Head of caudate nucleus (tissue), 42 donors: ENCODE results near the gene CLMN.

Experiments used
- DNase-seq, 42 donors: peaks; one replicate each; pipeline versions ENCODE4 v3.0.0 to v3.0.0-alpha.2; 2020 to 2021; ENCODE audit warnings: mixed read lengths in 7 of 42
- intact Hi-C: fragments of 100-400 bp; cut with DNase I; formaldehyde crosslinking; loops from one replicate; pipeline ENCODE4 v1.15.0; 2022

CLMN gene

DNA sequence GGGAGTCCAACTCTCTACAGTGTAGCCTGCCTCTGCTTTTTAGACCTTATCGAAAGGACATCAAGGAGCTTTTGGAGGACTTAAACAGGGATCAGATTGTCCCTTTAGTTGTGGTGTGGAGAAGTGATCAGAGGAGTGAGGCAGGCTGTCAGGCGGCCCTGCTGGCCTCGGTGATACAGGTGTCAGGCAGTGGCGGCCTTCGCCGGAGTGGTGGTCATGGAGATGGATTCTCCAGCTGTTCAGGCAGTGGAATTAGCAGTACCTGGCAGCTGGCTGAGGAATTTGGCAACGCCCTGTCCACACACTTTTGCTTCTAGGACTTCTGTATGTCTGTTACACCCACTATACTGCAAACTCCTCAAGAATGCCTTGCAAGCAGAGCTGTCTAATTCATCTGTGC, 4.2 kb upstream of the CLMN start:
- DNase-seq: no peak
- intact Hi-C loops: no loop called here

DNA sequence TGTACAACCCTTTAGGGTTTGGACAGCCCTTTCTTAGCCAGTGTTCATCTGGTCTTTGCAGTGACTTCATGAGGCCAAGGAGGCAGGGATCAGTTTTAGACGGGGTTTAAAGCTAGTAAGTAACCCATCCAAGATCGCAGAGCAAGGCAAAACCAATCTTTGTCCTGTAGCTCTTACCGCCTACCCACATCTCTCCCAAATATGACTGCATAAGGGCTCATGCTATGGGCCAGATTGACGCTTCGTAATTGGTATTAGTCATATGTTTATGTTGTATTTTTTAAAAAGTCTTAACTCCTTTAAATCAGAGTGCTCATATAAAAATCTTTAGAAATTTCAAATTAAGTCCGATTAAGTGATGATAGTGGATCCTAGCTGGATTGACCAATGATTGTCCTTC, 3.7 kb upstream of the CLMN start:
- DNase-seq: no peak
- intact Hi-C loops: no loop called here

DNA sequence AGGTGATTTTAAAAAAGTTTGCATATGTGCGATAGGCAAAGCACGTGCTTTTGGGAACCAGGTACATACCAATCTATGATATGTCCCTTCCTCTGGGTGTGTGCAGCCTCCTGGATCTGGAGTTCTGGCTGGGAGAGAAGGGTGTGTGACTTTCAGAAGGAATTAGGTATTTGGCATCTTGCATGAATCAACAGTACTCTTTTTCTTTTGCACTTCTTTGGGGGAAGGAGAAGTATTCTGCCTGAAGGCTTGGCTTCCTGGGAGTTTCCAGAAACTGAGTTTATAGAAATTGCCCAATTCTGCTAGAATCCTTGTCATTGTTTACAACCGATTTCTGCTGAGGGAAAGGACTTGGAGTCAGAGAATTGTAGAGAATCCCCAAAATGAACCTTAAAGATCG, 2.9 kb upstream of the CLMN start:
- DNase-seq: no peak
- intact Hi-C loops: no loop called here

DNA sequence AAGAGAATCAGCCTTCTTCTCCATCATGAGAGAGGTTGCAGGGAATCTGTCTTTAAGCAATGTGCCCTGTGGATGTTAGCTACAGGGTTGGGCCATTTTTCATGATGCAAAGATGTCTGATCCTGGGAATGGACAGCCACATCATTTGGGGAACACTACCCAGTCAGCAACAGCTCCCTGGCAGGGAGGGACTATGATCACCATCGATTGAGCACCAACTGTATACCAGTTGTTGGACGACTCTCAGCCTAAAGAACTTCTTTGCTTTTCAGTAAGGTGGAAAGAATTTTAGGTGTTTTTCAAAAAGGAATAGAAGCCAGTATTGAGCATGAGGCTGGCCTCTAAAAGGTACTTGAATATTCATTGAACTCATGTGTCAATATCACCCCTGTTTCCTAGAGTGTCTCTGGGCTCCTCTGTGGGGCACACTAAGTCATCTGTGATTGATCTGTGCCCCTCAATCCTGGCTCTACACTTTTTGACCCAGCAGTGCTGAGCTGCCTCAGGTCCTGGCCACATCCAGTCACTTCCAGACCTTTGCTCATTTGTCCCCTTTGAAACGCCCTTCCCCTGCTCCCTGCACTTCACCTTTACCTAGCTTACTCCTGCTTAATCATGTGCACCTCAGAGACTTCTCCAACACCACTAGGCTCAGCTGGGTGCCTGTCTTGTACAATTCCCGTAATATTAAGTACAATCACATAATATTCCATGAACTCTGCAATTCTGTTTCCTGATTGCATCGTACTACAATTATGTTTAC, 2.2 kb upstream of the CLMN start:
- no peak for DNase-seq
- intact Hi-C loops: no loop called here

DNA sequence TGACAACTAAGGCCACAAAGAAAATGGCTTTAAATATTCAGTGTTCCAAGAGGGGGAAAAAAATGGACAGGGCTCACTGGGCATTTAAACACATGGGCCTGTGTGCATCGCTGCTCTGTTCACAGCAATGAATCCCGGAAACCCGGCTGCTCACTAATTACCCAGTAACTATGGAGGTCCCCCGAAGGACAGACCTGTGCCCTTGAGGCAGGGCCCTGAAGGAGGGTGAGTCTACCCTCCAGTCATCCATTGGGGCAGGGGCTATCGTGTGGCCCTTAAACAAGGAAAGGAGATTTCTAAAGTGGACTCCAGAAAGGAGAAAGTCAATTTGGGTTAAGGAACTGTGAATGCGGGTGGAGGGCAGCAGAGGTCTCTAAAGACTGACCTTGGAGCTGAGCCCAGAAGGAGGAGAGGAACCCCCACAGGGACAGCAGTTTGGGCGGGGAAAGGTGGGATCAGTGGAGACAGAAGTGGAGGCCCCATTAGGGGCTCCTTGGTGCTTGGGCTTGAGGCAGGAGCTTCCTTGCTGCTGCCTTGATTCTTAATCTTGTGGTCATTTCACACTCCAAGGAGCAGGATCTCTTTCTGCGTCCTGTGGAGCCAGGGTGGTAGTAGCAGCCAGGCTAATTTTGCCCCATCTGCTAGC, 1.4 kb upstream of the CLMN start:
- intact Hi-C loops: no loop called here

DNA sequence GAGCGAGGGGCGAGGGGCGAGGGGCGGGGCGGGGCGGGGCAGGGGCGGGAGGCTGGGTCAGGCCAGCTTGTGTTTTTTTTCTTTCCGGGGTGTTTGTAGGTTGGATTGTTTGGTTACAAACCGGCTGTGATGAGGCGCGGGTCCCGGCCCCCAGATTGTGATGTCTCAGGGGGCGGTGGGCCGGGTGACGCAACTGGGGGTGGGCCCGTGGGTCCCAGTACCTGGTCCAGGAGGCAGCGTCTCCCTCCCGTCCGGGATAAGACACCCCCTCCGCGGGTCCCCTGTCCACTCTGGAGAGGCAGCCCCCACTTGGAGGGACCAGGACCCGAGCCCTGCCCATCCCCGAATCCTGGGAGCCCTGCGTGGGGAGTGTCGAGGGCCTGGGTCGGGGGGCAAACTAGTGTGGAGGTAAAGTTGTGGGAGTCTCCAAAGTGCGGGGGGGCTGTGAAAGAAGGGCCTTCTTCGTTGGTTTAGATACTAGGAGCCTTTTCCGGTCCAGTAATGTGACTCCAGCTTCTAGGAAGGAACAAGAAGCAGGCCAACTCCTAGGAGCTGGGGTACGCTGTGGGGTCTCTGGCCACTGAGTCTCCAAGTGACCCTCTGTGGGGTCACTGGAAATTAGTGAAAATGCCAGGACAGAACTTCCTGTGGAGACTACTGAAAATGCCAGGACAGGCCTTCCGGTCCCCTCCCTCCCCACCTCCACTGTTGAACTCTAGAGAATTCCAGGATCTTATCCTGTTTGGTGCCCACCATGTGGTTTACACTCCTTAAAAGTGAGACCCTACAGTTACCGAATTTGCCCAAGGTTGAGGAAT, 579 bp upstream of the CLMN start:
- intact Hi-C loops: no loop called here
- DNase-seq: peak in 1 of 42 donors; percentile 48

More for the DNA sequence above, 1.4 kb upstream of the CLMN start:
- no peak for DNase-seq

DNA sequence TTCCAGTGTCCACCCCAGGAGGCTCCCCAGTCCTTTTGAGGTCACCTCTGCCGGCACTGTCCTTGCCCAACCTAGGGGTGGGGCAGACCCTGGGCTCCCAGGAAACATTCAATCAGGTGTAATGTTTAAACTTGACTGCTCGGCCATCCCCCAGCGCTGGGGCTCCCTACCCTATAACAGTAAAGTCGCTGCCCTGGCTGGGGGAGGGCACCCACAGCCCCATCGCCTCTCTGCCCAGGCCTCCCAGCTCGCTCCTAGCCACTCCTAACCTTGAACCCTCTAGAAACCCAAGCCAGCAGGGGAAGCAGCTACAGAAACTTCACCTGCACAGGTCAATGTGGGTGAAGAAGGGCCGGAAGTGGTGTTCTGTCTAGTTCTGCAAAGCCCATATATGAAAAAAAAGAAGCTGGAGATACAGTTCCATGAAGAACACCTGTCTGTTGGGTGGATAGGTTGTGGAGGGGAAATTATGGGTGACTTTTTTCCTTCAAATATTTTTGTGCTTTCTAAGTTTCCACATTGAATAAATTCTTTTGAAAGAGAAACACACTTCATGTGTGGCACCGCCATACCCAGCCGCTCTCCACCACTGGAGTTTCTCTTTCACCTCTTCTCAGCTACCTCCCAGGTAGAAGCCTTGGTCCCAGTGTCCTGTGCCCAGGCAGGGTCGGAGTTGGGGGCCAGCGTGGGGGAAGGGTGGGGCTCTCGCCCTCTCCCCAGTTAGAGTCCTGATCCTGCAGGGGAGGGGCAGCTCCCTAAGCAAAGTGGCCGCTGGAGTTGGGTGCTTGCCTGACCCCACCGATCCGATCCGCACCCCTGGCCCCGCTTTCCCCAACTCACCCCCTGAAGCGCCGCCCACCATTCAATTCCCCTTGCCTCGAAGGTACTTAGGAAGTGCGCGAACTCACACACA, 1.1 kb downstream of the CLMN start:
- peak in 4 of 42 donors; percentile 7 to 37 (median 34) for DNase-seq
- intact Hi-C loops: no loop called here

DNA sequence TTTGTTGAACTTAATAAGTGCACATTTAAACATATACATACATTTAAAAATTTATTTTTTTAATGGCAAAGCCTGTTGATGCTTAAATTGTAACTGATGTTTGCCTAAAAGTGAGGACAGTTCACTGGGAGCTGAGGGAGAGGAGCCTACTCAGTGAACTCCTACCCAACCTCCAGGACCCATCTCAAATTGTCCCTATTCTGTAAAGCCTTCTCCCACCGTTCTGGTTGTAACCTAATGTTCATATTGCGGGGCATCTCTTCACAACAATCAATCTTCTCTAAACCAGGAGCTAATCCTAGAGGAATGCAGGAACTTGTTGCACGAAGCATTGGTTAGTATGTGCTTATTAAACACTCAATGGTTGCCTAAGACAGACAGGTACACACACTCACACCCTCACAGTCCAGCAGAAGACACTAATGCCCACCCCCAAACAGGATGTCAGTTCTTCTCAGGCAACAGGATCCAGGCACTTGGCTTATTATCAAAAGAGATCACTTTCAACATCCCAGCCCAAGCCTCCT, 1.8 kb downstream of the CLMN start:
- intact Hi-C loops: no loop called here

DNA sequence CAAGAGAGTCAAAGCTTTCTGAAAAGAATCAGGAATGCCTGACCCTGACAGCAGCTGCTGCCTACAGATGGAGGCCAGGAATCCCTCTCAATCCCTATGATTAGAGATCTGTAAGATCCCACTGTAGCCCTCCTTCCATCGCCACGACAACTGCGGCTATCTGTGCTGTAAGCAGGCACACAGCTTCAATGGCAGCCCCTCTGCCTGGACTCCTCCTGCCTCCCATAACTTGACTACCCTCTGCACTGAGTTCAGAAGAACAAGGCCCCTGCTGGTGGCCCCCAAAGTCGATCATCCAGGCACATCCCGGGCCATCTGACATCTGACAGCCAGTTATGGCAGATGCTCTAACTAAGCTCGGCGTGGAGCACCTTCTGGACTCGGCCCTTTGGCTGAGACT, 2.9 kb downstream of the CLMN start:
- DNase-seq: peak in 1 of 42 donors; percentile 30
- intact Hi-C loops: no loop called here

More for the DNA sequence above, 1.8 kb downstream of the CLMN start:
- no peak for DNase-seq

DNA sequence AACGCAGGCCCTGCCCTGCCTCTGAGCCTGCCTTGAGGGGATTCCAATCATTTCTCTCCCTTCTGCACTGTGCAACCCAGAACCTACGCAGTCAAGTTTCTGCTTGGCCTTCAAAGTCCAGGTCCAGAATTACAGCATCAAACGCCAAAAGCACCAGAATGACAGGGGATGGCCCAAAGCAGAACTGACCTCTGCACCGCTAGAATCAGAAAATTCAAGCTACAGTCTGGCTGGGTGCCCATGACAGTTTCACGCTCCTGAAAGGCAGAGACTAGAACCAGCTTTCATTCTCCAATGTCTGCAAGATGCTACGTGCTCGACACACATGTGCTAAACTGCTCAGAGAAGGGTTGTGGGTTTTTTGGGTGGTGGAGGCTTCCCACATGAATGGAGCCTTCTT, 4.1 kb downstream of the CLMN start:
- intact Hi-C loops: no loop called here
- peak in 2 of 42 donors; percentile 40 to 43 for DNase-seq

DNA sequence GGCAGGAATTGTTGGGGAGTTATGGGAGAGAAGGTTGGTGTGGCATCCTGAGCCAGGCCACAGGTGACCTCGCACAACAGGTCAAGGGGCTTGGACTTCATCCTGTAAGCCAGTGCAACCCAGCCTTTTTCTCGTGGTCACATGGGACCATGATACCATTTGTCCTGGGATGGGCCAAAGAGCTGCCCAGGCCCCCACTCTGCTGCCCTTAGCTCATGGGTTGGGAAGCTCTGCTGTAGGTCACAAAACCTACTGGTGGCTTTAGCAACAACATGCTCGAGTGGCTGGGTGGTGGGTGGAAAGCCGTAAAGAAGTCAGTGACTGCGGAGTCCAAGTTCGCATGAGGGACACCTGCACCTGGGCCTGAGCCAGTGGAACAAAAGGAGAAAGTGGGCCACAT, 4.6 kb downstream of the CLMN start:
- intact Hi-C loops: no loop called here
- DNase-seq: no peak

DNA sequence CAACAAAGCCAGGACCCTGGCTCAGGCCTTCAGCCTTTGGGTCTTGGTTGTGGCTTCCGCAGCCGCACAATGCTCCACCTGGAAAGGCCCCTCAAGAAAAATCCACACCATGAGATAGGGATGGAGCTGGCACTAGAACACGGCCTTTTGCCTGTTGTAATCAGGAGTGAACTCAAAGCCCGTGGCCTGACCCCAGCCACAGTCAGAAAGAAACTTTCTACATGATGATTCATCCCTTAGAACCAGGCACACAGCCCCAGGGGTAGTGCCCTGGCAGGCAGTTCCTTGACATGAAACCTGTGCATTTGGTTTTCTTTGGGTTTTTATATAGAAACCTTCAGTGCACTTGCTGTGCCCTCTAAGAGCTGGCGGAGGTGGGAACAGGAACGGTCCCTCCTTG, 5.1 kb downstream of the CLMN start:
- DNase-seq: no peak
- intact Hi-C loops: no loop called here

DNA sequence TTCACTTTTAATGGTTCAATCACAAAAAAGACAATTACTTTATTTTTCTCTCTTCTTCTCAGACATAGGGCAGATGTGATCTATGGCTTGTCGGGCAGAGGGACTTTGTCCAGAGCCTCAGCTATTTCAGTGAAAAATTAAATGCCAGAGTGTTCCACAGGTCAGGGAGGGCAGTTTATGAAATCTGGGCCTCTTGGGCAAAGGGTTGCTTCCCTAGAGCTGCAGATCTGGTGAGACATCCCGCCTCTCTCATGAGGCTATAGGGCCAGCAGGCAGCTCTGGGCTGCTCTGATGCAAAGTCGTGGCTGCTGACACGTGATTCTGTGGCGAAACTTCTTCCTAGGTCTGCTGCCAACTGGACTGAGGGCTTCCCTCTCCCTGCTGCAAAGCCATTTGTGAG, 6.0 kb downstream of the CLMN start:
- intact Hi-C loops: no loop called here
- DNase-seq: peak; percentile 39 to 91 (median 74)

DNA sequence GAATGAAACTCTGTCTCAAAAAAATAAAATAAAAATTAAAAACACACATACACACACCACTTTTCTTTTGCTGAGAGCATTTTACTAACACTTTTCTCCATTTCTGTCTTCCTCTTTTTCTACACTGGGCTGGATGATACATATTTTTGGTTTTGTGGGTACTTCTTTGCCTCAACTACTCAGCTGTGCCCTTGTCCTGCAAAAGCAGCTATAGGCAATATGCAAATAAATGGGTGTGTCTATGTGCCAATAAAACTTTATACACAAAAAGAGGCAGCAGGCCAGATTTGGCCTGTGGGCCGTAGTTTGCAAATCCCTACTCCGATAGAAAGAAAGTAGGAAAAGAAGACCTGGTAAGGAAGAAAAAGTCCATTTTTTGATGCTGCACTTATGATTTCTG, 6.5 kb downstream of the CLMN start:
- DNase-seq: no peak
- intact Hi-C loops: no loop called here

DNA sequence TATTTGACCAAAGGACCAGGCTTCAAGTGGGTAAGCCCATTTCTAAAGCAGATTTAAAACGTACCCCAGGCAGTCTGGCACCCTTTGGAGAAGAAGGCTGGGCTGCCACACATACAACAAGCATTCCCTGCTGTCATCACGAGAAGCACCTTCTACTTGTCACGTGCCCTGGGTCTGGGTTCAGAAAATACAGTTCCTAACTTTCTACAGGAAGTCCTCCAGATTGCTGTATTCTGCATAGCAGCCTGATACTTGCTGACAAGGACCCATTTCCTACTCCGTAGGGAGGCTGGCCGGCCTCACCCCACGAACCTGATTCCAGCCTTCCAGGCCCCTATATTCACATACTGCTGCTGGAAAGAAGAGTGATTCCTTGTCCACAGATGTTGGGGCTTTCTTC, 7.4 kb downstream of the CLMN start:
- intact Hi-C loops: no loop called here
- DNase-seq: no peak

DNA sequence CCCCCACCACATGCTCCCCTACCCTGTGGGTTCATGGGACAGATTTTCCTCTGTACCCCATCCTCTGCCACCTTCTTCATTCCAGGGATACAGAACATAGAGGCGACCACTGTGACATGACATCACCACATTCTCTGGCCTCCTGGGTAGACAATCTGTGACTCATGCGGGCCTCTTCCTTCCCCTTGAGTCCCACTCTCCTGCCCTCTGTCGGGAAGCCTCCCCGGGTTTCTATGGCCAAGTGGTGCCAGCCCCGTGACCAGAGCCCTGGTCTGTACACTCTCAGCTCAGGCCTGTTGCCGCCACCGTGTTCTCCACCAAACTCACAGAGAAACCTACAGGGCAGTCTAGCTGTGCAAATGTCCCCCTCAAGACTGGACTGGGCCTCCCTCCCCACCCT, 8.0 kb downstream of the CLMN start:
- DNase-seq: peak in 2 of 42 donors; percentile 44 to 76
- intact Hi-C loops: no loop called here

DNA sequence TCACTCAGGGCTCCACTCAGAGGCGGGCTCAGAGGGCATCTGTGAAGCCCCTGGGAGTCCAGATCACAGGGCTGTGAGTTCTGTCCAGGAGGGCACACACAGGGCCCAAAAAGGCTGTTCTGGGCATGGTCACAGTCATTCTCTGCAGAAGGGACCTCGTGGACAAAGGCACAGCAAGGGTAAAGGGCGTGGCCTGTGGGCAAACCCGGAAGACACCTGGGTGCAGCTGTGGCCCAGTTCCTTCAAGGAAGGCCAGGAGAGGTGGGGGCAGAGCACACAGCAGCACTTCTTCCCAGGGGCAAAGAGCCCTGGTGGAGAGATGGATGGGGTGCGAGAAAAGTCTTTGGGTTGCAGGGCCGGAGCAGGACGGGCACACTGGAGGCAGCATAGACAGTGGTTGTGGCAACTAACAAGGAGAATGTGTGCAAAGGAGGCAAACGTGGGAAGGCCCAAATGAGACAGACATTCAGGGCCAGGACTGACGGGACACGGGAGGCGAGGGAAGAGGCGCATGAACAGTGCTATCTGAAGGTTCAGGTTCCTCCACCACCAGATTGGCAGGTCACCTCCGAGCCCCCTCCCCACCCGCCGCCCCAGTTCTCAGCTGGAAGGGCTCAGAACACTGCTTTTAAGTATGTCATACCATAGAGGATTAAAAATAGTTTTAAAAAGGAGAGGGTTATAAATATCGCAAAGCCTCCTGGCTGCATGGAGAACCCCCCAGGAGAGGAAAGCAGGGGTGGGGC, 8.9 kb downstream of the CLMN start:
- DNase-seq: no peak
- intact Hi-C loops: no loop called here
